K562 (cell line): ENCODE measurements around the gene NDUFAF2. TPM values are rescaled to one million over a fixed set of nuclear protein-coding genes. Genes with fewer than 3 reads are reported as not detected.

Experiments used
- ATAC-seq: fragments of 200-7000 bp; cut with Tn5 transposase; 3 replicates; pipeline ENCODE4 v1.9.1; 2020; ENCODE audit warnings: moderate library complexity
- BruUV-seq: library from RNA; stranded (reverse); fragments of 400-500 nt; replicated peaks from 2 replicates; lab custom pipeline; 2021; lab: Mats Ljungman, UMichigan
- CTCF ChIA-PET: fragments of 300-600 bp; formaldehyde crosslinking; extraction: SDS; loops from one replicate; lab custom pipeline; 2021; ENCODE audit warnings: low intra/inter-chr PET ratio; lab: Yijun Ruan, JAX
- POLR2A ChIA-PET: fragments of 300-600, 350-650 bp; sonication (Branson Sonifier 250); formaldehyde crosslinking; extraction: SDS; loops from one replicate; lab custom pipeline; 2021; ENCODE audit warnings: antibody characterized with exemption, inconsistent platforms; lab: Yijun Ruan, JAX
- DNase-seq, 4 experiments: peaks; one replicate each; pipeline versions ENCODE4 v3.0.0 to v3.0.0-alpha.2; 2011 to 2018; ENCODE audit warnings: low spot score in 3 of 4, mixed read lengths in 3 of 4; ENCODE audit errors: extremely low read depth in 1 of 4
- FAIRE-seq: peaks from 2 replicates; lab custom pipeline; 2011; peaks lifted over from hg19 to GRCh38; lab: Jason Lieb, UNC
- H2AFZ ChIP-seq: 2 replicates; pipeline ENCODE4 v1.6.0; 2011; ENCODE audit warnings: low read depth, low read length, control low read depth, inconsistent platforms
- H3K27ac ChIP-seq: fragments of 200-600 bp; 3 replicates; pipeline ENCODE4 v1.8.0; 2011; ENCODE audit warnings: low read depth, mild to moderate bottlenecking, control low read depth, inconsistent platforms, low read length, moderate library complexity, mixed read lengths; ENCODE audit errors: extremely low read depth
- H3K27me3 ChIP-seq, 2 experiments: fragments of 300-600 bp in 1 of 2; 2 replicates in 1 of 2; 3 replicates in 1 of 2; pipeline versions ENCODE4 v1.6.0 to v1.8.0; 2011; ENCODE audit warnings: inconsistent platforms in 2 of 2, low read length in 2 of 2, mild to moderate bottlenecking in 1 of 2, mixed read lengths in 1 of 2, moderate library complexity in 1 of 2; ENCODE audit not compliant: control insufficient read depth in 2 of 2, insufficient read depth in 2 of 2
- H3K36me3 ChIP-seq: fragments of 300-600 bp; 3 replicates; pipeline ENCODE4 v1.8.0; 2011; ENCODE audit warnings: mild to moderate bottlenecking, low read length, inconsistent platforms; ENCODE audit not compliant: control insufficient read depth, insufficient read depth
- H3K4me1 ChIP-seq, 2 experiments: fragments of 200-600 bp in 1 of 2; replicated peaks in 1 of 2; 2 replicates in 1 of 2; 3 replicates in 1 of 2; pipeline versions ENCODE4 v1.5.1 to v1.8.0; 2011; ENCODE audit warnings: inconsistent platforms in 2 of 2, low read length in 2 of 2, mild to moderate bottlenecking in 1 of 2, mixed read lengths in 1 of 2, moderate library complexity in 1 of 2; ENCODE audit not compliant: control insufficient read depth in 2 of 2, insufficient read depth in 2 of 2
- H3K4me2 ChIP-seq: 2 replicates; pipeline ENCODE4 v1.6.1; 2011; ENCODE audit warnings: low read length, control low read depth, inconsistent platforms, mixed read lengths; ENCODE audit not compliant: insufficient read depth
- H3K4me3 ChIP-seq: fragments of 200-600 bp; sonication (generic), shearing (Covaris generic); 2 replicates; pipeline ENCODE4 v1.5.1; 2016; ENCODE audit warnings: control low read depth, inconsistent platforms
- H3K79me2 ChIP-seq: fragments of 200-600 bp; 3 replicates; pipeline ENCODE4 v1.8.0; 2011; ENCODE audit warnings: low read length, inconsistent platforms; ENCODE audit not compliant: control insufficient read depth, insufficient read depth
- H3K9ac ChIP-seq, 2 experiments: 2 replicates each; pipeline versions ENCODE4 v1.6.0 to v1.6.1; 2011; ENCODE audit warnings: low read depth in 2 of 2, low read length in 2 of 2, control low read depth in 1 of 2, inconsistent platforms in 1 of 2, mild to moderate bottlenecking in 1 of 2, mixed read lengths in 1 of 2; ENCODE audit not compliant: insufficient read depth in 1 of 2
- H3K9me1 ChIP-seq: one replicate; pipeline ENCODE4 v1.6.0; 2011; ENCODE audit warnings: inconsistent platforms, mild to moderate bottlenecking, low read length, moderate library complexity; ENCODE audit not compliant: control insufficient read depth, insufficient read depth
- H3K9me3 ChIP-seq: replicated peaks from 2 replicates; pipeline ENCODE4 v1.5.1; 2011; ENCODE audit warnings: low read depth, low read length, inconsistent platforms; ENCODE audit not compliant: control insufficient read depth, insufficient read depth
- H4K20me1 ChIP-seq: replicated peaks from 2 replicates; pipeline ENCODE4 v1.6.1; 2011; ENCODE audit warnings: low read length, inconsistent platforms, mixed read lengths; ENCODE audit not compliant: control insufficient read depth, insufficient read depth
- FIP1L1 ChIP-seq: fragments of 200-400 bp; formaldehyde crosslinking; IDR thresholded peaks from 2 replicates; pipeline ENCODE4 v1.6.1; 2018; ENCODE audit warnings: mild to moderate bottlenecking, low read depth, low read length; ENCODE audit not compliant: poor library complexity, severe bottlenecking
- PCBP1 ChIP-seq: fragments of 200-400 bp; formaldehyde crosslinking; IDR thresholded peaks from 2 replicates; pipeline ENCODE4 v1.6.1; 2018; ENCODE audit warnings: mild to moderate bottlenecking, low read depth, low read length; ENCODE audit not compliant: poor library complexity, severe bottlenecking
- POLR2A ChIP-seq: fragments of 450-650 bp; conservative IDR thresholded peaks from 2 replicates; pipeline ENCODE4 v1.6.1; 2016
- RAD21 ChIP-seq, 2 experiments: fragments of 250-450 bp in 1 of 2; fragments of 450-650 bp in 1 of 2; sonication (Bioruptor Pico) in 1 of 2; formaldehyde crosslinking in 1 of 2; IDR thresholded peaks in 1 of 2; conservative IDR thresholded peaks in 1 of 2; 2 replicates each; pipeline versions ENCODE4 v1.4.0 to v1.8.0; 2020 to 2022; ENCODE audit warnings: mild to moderate bottlenecking in 2 of 2, moderate library complexity in 1 of 2
- SMC3 ChIP-seq: conservative IDR thresholded peaks from 2 replicates; pipeline ENCODE4 v1.6.1; 2011; ENCODE audit warnings: low read depth, low read length, improper control_type of control experiment; ENCODE audit not compliant: insufficient read depth
- STAT5A ChIP-seq: IDR thresholded peaks from 2 replicates; pipeline ENCODE4 v1.6.1; 2012; ENCODE audit warnings: low read length, inconsistent platforms, borderline replicate concordance
- TARDBP ChIP-seq: fragments of 450-650 bp; IDR thresholded peaks from 2 replicates; pipeline ENCODE4 v1.6.1; 2016
- TBP ChIP-seq: optimal IDR thresholded peaks from 2 replicates; pipeline ENCODE3; 2011; ENCODE audit warnings: low read depth, low read length, improper control_type of control experiment
- ZFX ChIP-seq: sonication (generic); formaldehyde crosslinking; IDR thresholded peaks from 2 replicates; pipeline ENCODE4 v1.8.0; 2022; ENCODE audit warnings: mild to moderate bottlenecking, missing genetic modification reagents, moderate library complexity
- ZNF717 ChIP-seq: fragments of 250-450 bp; sonication (Bioruptor Pico); IDR thresholded peaks from 2 replicates; pipeline ENCODE4 v1.5.0; 2021
- WGBS: fragments of 100-300 bp; shearing (Covaris generic); methylation state at CpG from one replicate; pipeline ENCODE4 v1.1.6; 2016; ENCODE audit warnings: low coverage, mixed read lengths; ENCODE audit not compliant: insufficient coverage; ENCODE audit errors: missing lambda C conversion rate; 5-methylcytosine and 5-hydroxymethylcytosine counted together
- in situ Hi-C: fragments of 300-500 bp; cut with MboI; formaldehyde crosslinking; loops from 4 replicates; pipeline ENCODE4 v1.15.0; 2018; ENCODE audit warnings: inconsistent platforms, mixed read lengths
- intact Hi-C: fragments of 100-400 bp; cut with micrococcal nuclease; formaldehyde crosslinking; loops from 2 replicates; pipeline ENCODE4 v1.14.2; 2022
- polyA plus RNA-seq, 8 experiments: library from polyadenylated mRNA; depleted of rRNA in 4 of 8; stranded (reverse) in 5 of 8; unstranded in 3 of 8; fragments of >200 nt; fragmentation: Nextera tagmentation in 2 of 8; fragmentation: Illumina TruSeq in 1 of 8; extraction: Ambion mirVana in 2 of 8; extraction: Trizol in 1 of 8; gene quantifications; 2 replicates each; pipeline versions ENCODE4 v1.2.1 to v1.2.3, GENCODE V29; 2011 to 2014; ENCODE audit warnings: inconsistent platforms in 1 of 8, missing spikeins in 1 of 8
- total RNA-seq, 7 experiments: library from RNA; depleted of rRNA in 6 of 7; stranded (reverse); fragments of >200 nt in 6 of 7; fragmentation: Illumina TruSeq in 2 of 7; extraction: Trizol in 2 of 7; gene quantifications; 2 replicates each; pipeline versions ENCODE4 v1.2.1 to v1.2.3, GENCODE V29; 2011 to 2021; ENCODE audit warnings: low replicate concordance in 1 of 7
- TF ChIP-seq, protein P1 (sequence below): fragments of 250-450 bp; sonication (Bioruptor Pico); IDR thresholded peaks from 2 replicates; pipeline ENCODE4 v1.8.0; 2022; ENCODE audit warnings: moderate library complexity, mild to moderate bottlenecking, inconsistent platforms
- TF ChIP-seq, protein P2 (sequence below), 2 experiments: fragments of 450-650 bp; formaldehyde crosslinking in 1 of 2; IDR thresholded peaks; 2 replicates each; pipeline versions ENCODE4 v1.4.0 to v1.6.1; 2014 to 2020; ENCODE audit warnings: mild to moderate bottlenecking in 2 of 2, borderline replicate concordance in 1 of 2, low read depth in 1 of 2

Gene NDUFAF2
- total and polyA plus RNA-seq, 9 of the 15 experiments (the other 6 are each of a cell fraction or from before 2014, with no cell fraction given), result 56.0 to 155 (median 95.9) TPM

DNA sequence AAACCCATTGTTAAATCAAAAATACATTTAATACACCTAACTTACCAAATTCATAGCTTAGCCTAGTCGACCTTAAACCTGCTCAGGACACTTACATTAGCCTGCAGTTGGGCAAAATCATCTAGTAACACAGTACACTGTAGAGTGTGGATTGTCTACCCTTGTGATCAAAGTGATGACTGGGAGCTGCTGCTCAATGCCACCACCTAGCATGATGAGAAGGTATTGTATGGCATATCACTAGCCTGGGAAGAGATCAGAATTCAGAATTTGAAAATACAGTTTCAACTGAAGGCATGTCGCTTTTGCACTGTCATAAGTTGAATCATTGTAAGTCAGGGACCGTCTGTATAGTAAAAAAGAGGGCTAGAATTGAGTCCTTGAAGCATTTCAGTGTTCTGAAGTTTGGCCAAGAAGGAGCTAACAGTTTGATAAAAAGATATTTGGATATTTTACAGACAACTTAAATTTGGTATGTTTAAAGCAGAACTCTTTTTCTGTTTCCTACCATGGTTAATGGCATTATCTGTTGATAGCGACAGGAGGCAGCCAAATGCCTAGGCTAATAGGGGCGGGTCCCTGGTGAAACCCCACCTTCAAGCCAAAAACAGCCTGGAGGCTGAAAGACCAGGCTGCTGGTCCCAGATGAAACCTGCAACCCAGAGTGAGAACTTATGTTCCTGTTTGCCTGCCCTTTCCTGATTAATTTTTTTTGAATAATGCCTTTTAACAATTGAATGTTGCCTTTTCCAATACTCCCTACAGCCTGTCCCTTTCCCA is 194.3 kb downstream of the NDUFAF2 start:
- CTCF ChIA-PET, result no interaction called here
- peak in 1 of 2 experiments; percentile 60; a peak in 2 of 4 replicates for TF ChIP-seq RAD21 (CRISPR knock-in tag; conservative IDR thresholded peaks at IDR 0.05 in 1 of 2, IDR thresholded peaks at IDR 0.05 in 1 of 2)
- no peak for TF ChIP-seq ZFX (CRISPR knock-in tag)
- no peak for TF ChIP-seq POLR2A
- no peak for TF ChIP-seq TARDBP
- TF ChIP-seq SMC3, result 0 out of 2 replicates have a peak, but pooled peaks have one; percentile 19
- TF ChIP-seq FIP1L1, result no peak
- no peak for TF ChIP-seq TBP
- no peak for TF ChIP-seq PCBP1
- TF ChIP-seq, protein P1, sequence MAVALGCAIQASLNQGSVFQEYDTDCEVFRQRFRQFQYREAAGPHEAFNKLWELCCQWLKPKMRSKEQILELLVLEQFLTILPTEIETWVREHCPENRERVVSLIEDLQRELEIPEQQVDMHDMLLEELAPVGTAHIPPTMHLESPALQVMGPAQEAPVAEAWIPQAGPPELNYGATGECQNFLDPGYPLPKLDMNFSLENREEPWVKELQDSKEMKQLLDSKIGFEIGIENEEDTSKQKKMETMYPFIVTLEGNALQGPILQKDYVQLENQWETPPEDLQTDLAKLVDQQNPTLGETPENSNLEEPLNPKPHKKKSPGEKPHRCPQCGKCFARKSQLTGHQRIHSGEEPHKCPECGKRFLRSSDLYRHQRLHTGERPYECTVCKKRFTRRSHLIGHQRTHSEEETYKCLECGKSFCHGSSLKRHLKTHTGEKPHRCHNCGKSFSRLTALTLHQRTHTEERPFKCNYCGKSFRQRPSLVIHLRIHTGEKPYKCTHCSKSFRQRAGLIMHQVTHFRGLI (CRISPR knock-in tag), result no peak
- no peak for TF ChIP-seq ZNF717
- TF ChIP-seq STAT5A, result no peak
- TF ChIP-seq, protein P2, sequence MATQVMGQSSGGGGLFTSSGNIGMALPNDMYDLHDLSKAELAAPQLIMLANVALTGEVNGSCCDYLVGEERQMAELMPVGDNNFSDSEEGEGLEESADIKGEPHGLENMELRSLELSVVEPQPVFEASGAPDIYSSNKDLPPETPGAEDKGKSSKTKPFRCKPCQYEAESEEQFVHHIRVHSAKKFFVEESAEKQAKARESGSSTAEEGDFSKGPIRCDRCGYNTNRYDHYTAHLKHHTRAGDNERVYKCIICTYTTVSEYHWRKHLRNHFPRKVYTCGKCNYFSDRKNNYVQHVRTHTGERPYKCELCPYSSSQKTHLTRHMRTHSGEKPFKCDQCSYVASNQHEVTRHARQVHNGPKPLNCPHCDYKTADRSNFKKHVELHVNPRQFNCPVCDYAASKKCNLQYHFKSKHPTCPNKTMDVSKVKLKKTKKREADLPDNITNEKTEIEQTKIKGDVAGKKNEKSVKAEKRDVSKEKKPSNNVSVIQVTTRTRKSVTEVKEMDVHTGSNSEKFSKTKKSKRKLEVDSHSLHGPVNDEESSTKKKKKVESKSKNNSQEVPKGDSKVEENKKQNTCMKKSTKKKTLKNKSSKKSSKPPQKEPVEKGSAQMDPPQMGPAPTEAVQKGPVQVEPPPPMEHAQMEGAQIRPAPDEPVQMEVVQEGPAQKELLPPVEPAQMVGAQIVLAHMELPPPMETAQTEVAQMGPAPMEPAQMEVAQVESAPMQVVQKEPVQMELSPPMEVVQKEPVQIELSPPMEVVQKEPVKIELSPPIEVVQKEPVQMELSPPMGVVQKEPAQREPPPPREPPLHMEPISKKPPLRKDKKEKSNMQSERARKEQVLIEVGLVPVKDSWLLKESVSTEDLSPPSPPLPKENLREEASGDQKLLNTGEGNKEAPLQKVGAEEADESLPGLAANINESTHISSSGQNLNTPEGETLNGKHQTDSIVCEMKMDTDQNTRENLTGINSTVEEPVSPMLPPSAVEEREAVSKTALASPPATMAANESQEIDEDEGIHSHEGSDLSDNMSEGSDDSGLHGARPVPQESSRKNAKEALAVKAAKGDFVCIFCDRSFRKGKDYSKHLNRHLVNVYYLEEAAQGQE (IDR thresholded peaks at IDR 0.05; ENCODE audit: borderline replicate concordance), result peak; percentile 19; the same call in 1 of the 2 replicates
- TF ChIP-seq, protein P2 (CRISPR knock-in tag; IDR thresholded peaks at IDR 0.05; ENCODE audit: low read depth), result no peak

More for the DNA sequence above, 194.3 kb downstream of the NDUFAF2 start:
- H2AFZ ChIP-seq, result no peak overlapping the region
- H4K20me1 ChIP-seq, result no peaks in the 10 kb centered on the region
- no peaks in the 10 kb centered on the region for H3K9me3 ChIP-seq
- no TSS peak for BruUV-seq
- H3K4me1 ChIP-seq, result no peaks in the 10 kb centered on the region; a peak in 1 of 5 replicates
- no peak overlapping the region for H3K9ac ChIP-seq
- H3K27me3 ChIP-seq, result no peaks in the 10 kb centered on the region
- POLR2A ChIA-PET, result interaction anchor here (1.3 kb wide), 1 partner anchor 21 kb away, joined by 4 read pairs; no protein-coding TSS in a partner anchor
- ATAC-seq (peak; percentile 91), DNase-seq (peak in 2 of 4 experiments; percentile 20), FAIRE-seq (peak; percentile 81)
- in situ Hi-C loops, result no loop called here
- intact Hi-C loops, result loop anchor here (2.0 kb wide), 1 partner anchor 84 kb away; no protein-coding TSS in a partner anchor
- H3K4me3 ChIP-seq, result no peak overlapping the region
- WGBS, result 42% methylated on average over 5 of the region's 5 CpGs
- H3K9me1 ChIP-seq, result no peaks in the 10 kb centered on the region
- H3K79me2 ChIP-seq, result no peaks in the 10 kb centered on the region
- H3K27ac ChIP-seq, result no peak overlapping the region
- no peak overlapping the region for H3K4me2 ChIP-seq
- H3K36me3 ChIP-seq, result no peaks in the 10 kb centered on the region
